ENCODE data around the gene PYROXD2. TPM values are rescaled to one million over a fixed set of nuclear protein-coding genes. Genes with fewer than 3 reads are reported as not detected.

The PYROXD2 gene
- total and polyA plus RNA-seq, 2 experiments from 2014 or later: 1.3 to 2.6 TPM

DNA sequence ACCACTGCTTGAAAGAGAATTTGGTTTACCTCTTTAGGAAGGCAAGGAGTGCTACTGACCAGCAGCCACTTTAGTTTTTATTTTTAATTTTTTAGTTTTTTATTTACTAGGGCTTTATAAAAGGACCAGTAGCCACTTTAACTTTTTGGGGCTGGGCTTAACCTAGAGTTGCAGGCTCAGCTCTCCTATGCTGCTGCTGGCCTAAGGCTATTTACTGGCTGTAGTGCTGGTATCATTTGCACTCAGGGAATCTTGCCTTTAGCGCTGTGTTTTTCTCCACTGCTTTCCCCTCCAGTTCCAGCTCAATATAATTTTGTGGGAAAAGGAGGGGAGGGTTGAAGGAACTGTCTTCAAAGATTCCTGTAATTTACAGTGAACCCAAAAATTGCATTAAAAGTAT is 18.4 kb upstream of the PYROXD2 start:
- H3K27ac Mint-ChIP-seq: no peak overlapping the region
- Histone ChIP-seq H3K27ac (ENCODE audit: low read depth) (no peak overlapping the region), H3K9me2 (ENCODE audit: insufficient read depth) (no peaks in the 10 kb centered on the region), H3K4me1 (ENCODE audit: insufficient read depth) (no peaks in the 10 kb centered on the region), H3K4me3 (no peak overlapping the region), H2AFZ (no peak overlapping the region), H3F3A (replicated peaks; ENCODE audit: low read depth) (no peaks in the 10 kb centered on the region), H3K36me3 (ENCODE audit: insufficient read depth) (peaks cover 13% of the 10 kb centered on the region), H3K27me3 (ENCODE audit: insufficient read depth) (no peaks in the 10 kb centered on the region), H4K20me1 (replicated peaks; ENCODE audit: insufficient read depth) (0 out of 2 replicates have a peak, but pooled peaks cover 3% of the 10 kb centered on the region), H3K4me2 (no peak overlapping the region), H3K79me2 (replicated peaks; ENCODE audit: insufficient read depth) (no peaks in the 10 kb centered on the region)
- TF ChIP-seq ZNF114 (CRISPR knock-in tag; IDR thresholded peaks at IDR 0.05) (no peak), EZH2phosphoT487 (IDR thresholded peaks at IDR 0.05; ENCODE audit: unreplicated experiment) (no peak), NANOG (IDR thresholded peaks at IDR 0.05; ENCODE audit: borderline replicate concordance) (no peak), CREB1 (CRISPR knock-in tag; IDR thresholded peaks at IDR 0.05; ENCODE audit: low read depth) (no peak)
- TF ChIP-seq, protein P1, sequence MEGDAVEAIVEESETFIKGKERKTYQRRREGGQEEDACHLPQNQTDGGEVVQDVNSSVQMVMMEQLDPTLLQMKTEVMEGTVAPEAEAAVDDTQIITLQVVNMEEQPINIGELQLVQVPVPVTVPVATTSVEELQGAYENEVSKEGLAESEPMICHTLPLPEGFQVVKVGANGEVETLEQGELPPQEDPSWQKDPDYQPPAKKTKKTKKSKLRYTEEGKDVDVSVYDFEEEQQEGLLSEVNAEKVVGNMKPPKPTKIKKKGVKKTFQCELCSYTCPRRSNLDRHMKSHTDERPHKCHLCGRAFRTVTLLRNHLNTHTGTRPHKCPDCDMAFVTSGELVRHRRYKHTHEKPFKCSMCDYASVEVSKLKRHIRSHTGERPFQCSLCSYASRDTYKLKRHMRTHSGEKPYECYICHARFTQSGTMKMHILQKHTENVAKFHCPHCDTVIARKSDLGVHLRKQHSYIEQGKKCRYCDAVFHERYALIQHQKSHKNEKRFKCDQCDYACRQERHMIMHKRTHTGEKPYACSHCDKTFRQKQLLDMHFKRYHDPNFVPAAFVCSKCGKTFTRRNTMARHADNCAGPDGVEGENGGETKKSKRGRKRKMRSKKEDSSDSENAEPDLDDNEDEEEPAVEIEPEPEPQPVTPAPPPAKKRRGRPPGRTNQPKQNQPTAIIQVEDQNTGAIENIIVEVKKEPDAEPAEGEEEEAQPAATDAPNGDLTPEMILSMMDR (conservative IDR thresholded peaks at IDR 0.05; ENCODE audit: low read depth in 2 of 2): no peak
- peaks cover 3% of the 10 kb centered on the region for H3K27me3 Mint-ChIP-seq (ENCODE audit: insufficient read depth, low read depth, poor library complexity)
- no peak overlapping the region for H3K4me3 Mint-ChIP-seq
- peaks cover 27% of the 10 kb centered on the region for H3K9me3 Mint-ChIP-seq
- DNase-seq (ENCODE audit: low spot score) (no peak), ATAC-seq (no peak)
- H3K36me3 Mint-ChIP-seq (ENCODE audit: low read depth): peaks cover 80% of the 10 kb centered on the region
- H3K4me1 Mint-ChIP-seq: peaks cover 4% of the 10 kb centered on the region; the same call in 2 of the 3 replicates

DNA sequence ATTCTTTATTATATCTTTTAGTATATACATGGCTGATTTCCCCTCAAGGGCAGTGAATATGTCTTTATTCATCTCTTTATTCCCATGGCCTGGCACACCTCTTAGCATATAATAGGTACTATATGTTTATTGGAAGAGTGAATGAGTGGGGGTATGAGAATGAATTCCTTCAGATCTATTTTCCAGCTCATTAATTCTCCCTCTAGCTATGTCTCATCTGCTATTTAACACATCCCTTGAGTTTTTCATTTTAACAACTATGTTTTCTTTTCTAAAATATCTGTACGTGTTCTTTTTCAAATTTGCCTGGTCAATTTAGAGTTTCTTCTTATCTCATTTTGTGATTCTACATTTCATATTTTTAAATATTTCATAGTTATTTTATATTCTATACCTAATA is 17.3 kb upstream of the PYROXD2 start:
- Histone ChIP-seq H2AFZ (no peak overlapping the region), H3F3A (replicated peaks; ENCODE audit: low read depth) (no peaks in the 10 kb centered on the region)
- no peak for ATAC-seq
- TF ChIP-seq ZNF114 (CRISPR knock-in tag; IDR thresholded peaks at IDR 0.05) (no peak), STAT1 (IDR thresholded peaks at IDR 0.05; ENCODE audit: unreplicated experiment) (no peak)
- TF ChIP-seq, protein P2, sequence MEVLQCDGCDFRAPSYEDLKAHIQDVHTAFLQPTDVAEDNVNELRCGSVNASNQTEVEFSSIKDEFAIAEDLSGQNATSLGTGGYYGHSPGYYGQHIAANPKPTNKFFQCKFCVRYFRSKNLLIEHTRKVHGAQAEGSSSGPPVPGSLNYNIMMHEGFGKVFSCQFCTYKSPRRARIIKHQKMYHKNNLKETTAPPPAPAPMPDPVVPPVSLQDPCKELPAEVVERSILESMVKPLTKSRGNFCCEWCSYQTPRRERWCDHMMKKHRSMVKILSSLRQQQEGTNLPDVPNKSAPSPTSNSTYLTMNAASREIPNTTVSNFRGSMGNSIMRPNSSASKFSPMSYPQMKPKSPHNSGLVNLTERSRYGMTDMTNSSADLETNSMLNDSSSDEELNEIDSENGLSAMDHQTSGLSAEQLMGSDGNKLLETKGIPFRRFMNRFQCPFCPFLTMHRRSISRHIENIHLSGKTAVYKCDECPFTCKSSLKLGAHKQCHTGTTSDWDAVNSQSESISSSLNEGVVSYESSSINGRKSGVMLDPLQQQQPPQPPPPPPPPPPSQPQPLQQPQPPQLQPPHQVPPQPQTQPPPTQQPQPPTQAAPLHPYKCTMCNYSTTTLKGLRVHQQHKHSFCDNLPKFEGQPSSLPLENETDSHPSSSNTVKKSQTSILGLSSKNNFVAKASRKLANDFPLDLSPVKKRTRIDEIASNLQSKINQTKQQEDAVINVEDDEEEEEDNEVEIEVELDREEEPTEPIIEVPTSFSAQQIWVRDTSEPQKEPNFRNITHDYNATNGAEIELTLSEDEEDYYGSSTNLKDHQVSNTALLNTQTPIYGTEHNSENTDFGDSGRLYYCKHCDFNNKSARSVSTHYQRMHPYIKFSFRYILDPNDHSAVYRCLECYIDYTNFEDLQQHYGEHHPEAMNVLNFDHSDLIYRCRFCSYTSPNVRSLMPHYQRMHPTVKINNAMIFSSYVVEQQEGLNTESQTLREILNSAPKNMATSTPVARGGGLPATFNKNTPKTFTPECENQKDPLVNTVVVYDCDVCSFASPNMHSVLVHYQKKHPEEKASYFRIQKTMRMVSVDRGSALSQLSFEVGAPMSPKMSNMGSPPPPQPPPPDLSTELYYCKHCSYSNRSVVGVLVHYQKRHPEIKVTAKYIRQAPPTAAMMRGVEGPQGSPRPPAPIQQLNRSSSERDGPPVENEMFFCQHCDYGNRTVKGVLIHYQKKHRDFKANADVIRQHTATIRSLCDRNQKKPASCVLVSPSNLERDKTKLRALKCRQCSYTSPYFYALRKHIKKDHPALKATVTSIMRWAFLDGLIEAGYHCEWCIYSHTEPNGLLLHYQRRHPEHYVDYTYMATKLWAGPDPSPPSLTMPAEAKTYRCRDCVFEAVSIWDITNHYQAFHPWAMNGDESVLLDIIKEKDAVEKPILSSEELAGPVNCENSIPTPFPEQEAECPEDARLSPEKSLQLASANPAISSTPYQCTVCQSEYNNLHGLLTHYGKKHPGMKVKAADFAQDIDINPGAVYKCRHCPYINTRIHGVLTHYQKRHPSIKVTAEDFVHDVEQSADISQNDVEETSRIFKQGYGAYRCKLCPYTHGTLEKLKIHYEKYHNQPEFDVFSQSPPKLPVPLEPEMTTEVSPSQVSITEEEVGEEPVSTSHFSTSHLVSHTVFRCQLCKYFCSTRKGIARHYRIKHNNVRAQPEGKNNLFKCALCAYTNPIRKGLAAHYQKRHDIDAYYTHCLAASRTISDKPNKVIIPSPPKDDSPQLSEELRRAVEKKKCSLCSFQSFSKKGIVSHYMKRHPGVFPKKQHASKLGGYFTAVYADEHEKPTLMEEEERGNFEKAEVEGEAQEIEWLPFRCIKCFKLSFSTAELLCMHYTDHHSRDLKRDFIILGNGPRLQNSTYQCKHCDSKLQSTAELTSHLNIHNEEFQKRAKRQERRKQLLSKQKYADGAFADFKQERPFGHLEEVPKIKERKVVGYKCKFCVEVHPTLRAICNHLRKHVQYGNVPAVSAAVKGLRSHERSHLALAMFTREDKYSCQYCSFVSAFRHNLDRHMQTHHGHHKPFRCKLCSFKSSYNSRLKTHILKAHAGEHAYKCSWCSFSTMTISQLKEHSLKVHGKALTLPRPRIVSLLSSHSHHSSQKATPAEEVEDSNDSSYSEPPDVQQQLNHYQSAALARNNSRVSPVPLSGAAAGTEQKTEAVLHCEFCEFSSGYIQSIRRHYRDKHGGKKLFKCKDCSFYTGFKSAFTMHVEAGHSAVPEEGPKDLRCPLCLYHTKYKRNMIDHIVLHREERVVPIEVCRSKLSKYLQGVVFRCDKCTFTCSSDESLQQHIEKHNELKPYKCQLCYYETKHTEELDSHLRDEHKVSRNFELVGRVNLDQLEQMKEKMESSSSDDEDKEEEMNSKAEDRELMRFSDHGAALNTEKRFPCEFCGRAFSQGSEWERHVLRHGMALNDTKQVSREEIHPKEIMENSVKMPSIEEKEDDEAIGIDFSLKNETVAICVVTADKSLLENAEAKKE (CRISPR knock-in tag; IDR thresholded peaks at IDR 0.05): no peak
- TF ChIP-seq, protein P3, sequence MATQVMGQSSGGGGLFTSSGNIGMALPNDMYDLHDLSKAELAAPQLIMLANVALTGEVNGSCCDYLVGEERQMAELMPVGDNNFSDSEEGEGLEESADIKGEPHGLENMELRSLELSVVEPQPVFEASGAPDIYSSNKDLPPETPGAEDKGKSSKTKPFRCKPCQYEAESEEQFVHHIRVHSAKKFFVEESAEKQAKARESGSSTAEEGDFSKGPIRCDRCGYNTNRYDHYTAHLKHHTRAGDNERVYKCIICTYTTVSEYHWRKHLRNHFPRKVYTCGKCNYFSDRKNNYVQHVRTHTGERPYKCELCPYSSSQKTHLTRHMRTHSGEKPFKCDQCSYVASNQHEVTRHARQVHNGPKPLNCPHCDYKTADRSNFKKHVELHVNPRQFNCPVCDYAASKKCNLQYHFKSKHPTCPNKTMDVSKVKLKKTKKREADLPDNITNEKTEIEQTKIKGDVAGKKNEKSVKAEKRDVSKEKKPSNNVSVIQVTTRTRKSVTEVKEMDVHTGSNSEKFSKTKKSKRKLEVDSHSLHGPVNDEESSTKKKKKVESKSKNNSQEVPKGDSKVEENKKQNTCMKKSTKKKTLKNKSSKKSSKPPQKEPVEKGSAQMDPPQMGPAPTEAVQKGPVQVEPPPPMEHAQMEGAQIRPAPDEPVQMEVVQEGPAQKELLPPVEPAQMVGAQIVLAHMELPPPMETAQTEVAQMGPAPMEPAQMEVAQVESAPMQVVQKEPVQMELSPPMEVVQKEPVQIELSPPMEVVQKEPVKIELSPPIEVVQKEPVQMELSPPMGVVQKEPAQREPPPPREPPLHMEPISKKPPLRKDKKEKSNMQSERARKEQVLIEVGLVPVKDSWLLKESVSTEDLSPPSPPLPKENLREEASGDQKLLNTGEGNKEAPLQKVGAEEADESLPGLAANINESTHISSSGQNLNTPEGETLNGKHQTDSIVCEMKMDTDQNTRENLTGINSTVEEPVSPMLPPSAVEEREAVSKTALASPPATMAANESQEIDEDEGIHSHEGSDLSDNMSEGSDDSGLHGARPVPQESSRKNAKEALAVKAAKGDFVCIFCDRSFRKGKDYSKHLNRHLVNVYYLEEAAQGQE (IDR thresholded peaks at IDR 0.05; ENCODE audit: unreplicated experiment): no peak
- TF ChIP-seq, protein P1 (conservative IDR thresholded peaks at IDR 0.05; ENCODE audit: low read depth in 2 of 2): no peak

More for the DNA sequence above, 17.3 kb upstream of the PYROXD2 start:
- Histone ChIP-seq H3K27ac (ENCODE audit: low read depth) (no peak overlapping the region), H3K27me3 (ENCODE audit: insufficient read depth) (no peaks in the 10 kb centered on the region), H3K36me3 (ENCODE audit: insufficient read depth) (peaks cover 13% of the 10 kb centered on the region), H3K4me1 (ENCODE audit: insufficient read depth) (no peaks in the 10 kb centered on the region), H3K4me3 (no peak overlapping the region), H3K79me2 (replicated peaks; ENCODE audit: insufficient read depth) (no peaks in the 10 kb centered on the region), H4K20me1 (replicated peaks; ENCODE audit: insufficient read depth) (0 out of 2 replicates have a peak, but pooled peaks cover 2% of the 10 kb centered on the region), H3K9me2 (ENCODE audit: insufficient read depth) (no peaks in the 10 kb centered on the region), H3K4me2 (no peak overlapping the region)
- Mint-ChIP-seq H3K4me3 (no peak overlapping the region), H3K36me3 (ENCODE audit: low read depth) (peaks cover 69% of the 10 kb centered on the region), H3K9me3 (peaks cover 22% of the 10 kb centered on the region), H3K27me3 (ENCODE audit: insufficient read depth, low read depth, poor library complexity) (peaks cover 3% of the 10 kb centered on the region), H3K27ac (no peak overlapping the region), H3K4me1 (no peaks in the 10 kb centered on the region)
- DNase-seq (ENCODE audit: low spot score): no peak
